ENCODE data around the gene TRAF1. TPM values are rescaled to one million over a fixed set of nuclear protein-coding genes. Genes with fewer than 3 reads are reported as not detected.

Gene TRAF1
- total and polyA plus RNA-seq, 4 donors = 3.9 to 23.1 (median 6.1) TPM

DNA sequence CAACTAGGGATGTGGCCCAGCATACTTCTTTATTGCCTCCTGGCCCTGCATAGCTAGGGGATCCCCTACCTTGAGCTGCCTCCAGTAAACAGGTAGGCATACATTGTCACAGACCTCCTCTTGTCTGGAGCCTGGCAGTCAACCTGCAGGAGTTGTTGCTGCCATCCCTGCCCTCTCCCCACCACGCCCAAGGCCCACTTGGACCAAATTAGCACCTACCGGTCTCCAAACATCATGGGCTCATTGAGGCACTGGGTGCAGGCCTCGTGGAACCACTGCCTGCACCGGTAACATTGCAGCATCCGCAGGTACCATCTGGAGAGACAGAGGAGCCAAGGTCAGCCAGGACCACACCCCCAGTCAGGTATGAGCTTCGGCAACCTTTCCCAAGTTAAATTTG lies 59.9 kb downstream of the TRAF1 start:
- no peak for TF ChIP-seq CTCF (IDR thresholded peaks at IDR 0.05; ENCODE audit: control extremely low read depth, extremely low read depth)
- DNase-seq = no peak
- 94 to 95% methylated on average over 6 of the region's 6 CpGs for WGBS, 2 donors
- H3K36me3 ChIP-seq (ENCODE audit: control insufficient read depth in 4 of 4, insufficient read depth in 4 of 4, low read length in 4 of 4) = peaks cover 0 to 25% (median 13%) of the 10 kb centered on the region in 4 donors
- H3K9me3 ChIP-seq (ENCODE audit: control insufficient read depth in 4 of 4, insufficient read depth in 3 of 4, low read length in 3 of 4) = no peaks in the 10 kb centered on the region
- no peaks in the 10 kb centered on the region for H3K27me3 ChIP-seq (ENCODE audit: control insufficient read depth in 3 of 3, insufficient read depth in 3 of 3, low read length in 2 of 3)
- no peak overlapping the region for H3K4me3 ChIP-seq
- no peak for ATAC-seq (ENCODE audit: insufficient read depth, low FRiP score)
- H3K9ac ChIP-seq (ENCODE audit: insufficient read depth in 1 of 2, low read length in 2 of 2) = no peak overlapping the region
- H3K27ac ChIP-seq (ENCODE audit: low read depth in 1 of 2, low read length in 1 of 2) = no peak overlapping the region
- H3K4me1 ChIP-seq (ENCODE audit: control insufficient read depth in 5 of 5, insufficient read depth in 5 of 5, low read length in 5 of 5) = peaks cover 0 to 19% (median 3%) of the 10 kb centered on the region in 5 donors

DNA sequence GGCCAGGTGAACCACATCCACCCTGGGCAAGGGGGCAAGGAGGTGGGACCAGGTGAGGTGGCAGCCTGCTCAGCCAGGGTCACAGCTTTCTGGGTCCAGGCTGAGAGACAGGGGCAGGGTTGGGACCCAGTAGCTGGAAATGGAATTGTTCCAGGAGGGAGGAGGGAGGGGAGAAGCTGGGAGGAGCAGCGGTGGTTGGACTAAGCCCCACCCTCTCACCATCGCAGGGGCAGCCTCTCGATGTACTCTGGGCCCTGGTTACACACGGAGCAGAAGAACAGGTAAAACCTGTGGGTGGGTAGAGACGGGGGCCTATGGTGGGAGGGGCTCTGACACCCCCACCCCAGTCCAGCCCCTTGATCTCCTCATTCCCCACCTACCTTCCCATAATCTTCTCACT lies 60.8 kb downstream of the TRAF1 start:
- Histone ChIP-seq H3K9ac (ENCODE audit: insufficient read depth in 1 of 2, low read length in 2 of 2) (no peak overlapping the region), H3K36me3 (ENCODE audit: control insufficient read depth in 4 of 4, insufficient read depth in 4 of 4, low read length in 4 of 4) (peaks cover 0 to 34% (median 17%) of the 10 kb centered on the region in 4 donors), H3K4me3 (no peak overlapping the region), H3K27me3 (ENCODE audit: control insufficient read depth in 3 of 3, insufficient read depth in 3 of 3, low read length in 2 of 3) (no peaks in the 10 kb centered on the region), H3K9me3 (ENCODE audit: control insufficient read depth in 4 of 4, insufficient read depth in 3 of 4, low read length in 3 of 4) (no peaks in the 10 kb centered on the region), H3K4me1 (ENCODE audit: control insufficient read depth in 5 of 5, insufficient read depth in 5 of 5, low read length in 5 of 5) (peaks cover 0 to 19% (median 3%) of the 10 kb centered on the region in 5 donors), H3K27ac (ENCODE audit: low read depth in 1 of 2, low read length in 1 of 2) (no peak overlapping the region)
- ATAC-seq (ENCODE audit: insufficient read depth, low FRiP score) (no peak), DNase-seq (peak in 2 of 3 donors; percentile 47 to 58)
- TF ChIP-seq CTCF (IDR thresholded peaks at IDR 0.05; ENCODE audit: control extremely low read depth, extremely low read depth) = no peak
- 73 to 76% methylated on average over 5 of the region's 5 CpGs for WGBS, 2 donors

- Histone ChIP-seq H3K36me3 (ENCODE audit: control insufficient read depth in 4 of 4, insufficient read depth in 4 of 4, low read length in 4 of 4) (peaks cover 0 to 39% (median 20%) of the 10 kb centered on the region in 4 donors), H3K27ac (ENCODE audit: low read depth in 1 of 2, low read length in 1 of 2) (no peak overlapping the region), H3K27me3 (ENCODE audit: control insufficient read depth in 3 of 3, insufficient read depth in 3 of 3, low read length in 2 of 3) (no peaks in the 10 kb centered on the region), H3K9me3 (ENCODE audit: control insufficient read depth in 4 of 4, insufficient read depth in 3 of 4, low read length in 3 of 4) (no peaks in the 10 kb centered on the region), H3K9ac (ENCODE audit: insufficient read depth in 1 of 2, low read length in 2 of 2) (no peak overlapping the region), H3K4me3 (no peak overlapping the region), H3K4me1 (ENCODE audit: control insufficient read depth in 5 of 5, insufficient read depth in 5 of 5, low read length in 5 of 5) (peaks cover 0 to 17% (median 3%) of the 10 kb centered on the region in 5 donors)
- ATAC-seq (ENCODE audit: insufficient read depth, low FRiP score) (no peak), DNase-seq (no peak)
- 69 to 87% methylated on average over 5 of the region's 5 CpGs for WGBS, 2 donors
- TF ChIP-seq CTCF (IDR thresholded peaks at IDR 0.05; ENCODE audit: control extremely low read depth, extremely low read depth) = no peak
Measured at GRCh38 chr9:120865176-120865575, 61.4 kb downstream of the TRAF1 start.

- no peak for TF ChIP-seq CTCF (IDR thresholded peaks at IDR 0.05; ENCODE audit: control extremely low read depth, extremely low read depth)
- Histone ChIP-seq H3K4me1 (ENCODE audit: control insufficient read depth in 5 of 5, insufficient read depth in 5 of 5, low read length in 5 of 5) (peaks cover 0 to 13% (median 3%) of the 10 kb centered on the region in 5 donors), H3K27ac (ENCODE audit: low read depth in 1 of 2, low read length in 1 of 2) (no peak overlapping the region), H3K27me3 (ENCODE audit: control insufficient read depth in 3 of 3, insufficient read depth in 3 of 3, low read length in 2 of 3) (no peaks in the 10 kb centered on the region), H3K9me3 (ENCODE audit: control insufficient read depth in 4 of 4, insufficient read depth in 3 of 4, low read length in 3 of 4) (no peaks in the 10 kb centered on the region), H3K9ac (ENCODE audit: insufficient read depth in 1 of 2, low read length in 2 of 2) (no peak overlapping the region), H3K36me3 (ENCODE audit: control insufficient read depth in 4 of 4, insufficient read depth in 4 of 4, low read length in 4 of 4) (peaks cover 0 to 42% (median 24%) of the 10 kb centered on the region in 4 donors), H3K4me3 (no peak overlapping the region)
- no peak for DNase-seq
- 96 to 97% methylated on average over 5 of the region's 5 CpGs for WGBS, 2 donors
- no peak for ATAC-seq (ENCODE audit: insufficient read depth, low FRiP score)
Measured at GRCh38 chr9:120864719-120865118, 61.9 kb downstream of the TRAF1 start.
